Astrocyte (in vitro differentiated cells and primary cell): ENCODE measurements around the gene CTBP2.

Experiments used
- CTCF ChIP-seq: IDR thresholded peaks from 2 replicates; pipeline ENCODE4 v1.5.1; 2011; ENCODE audit warnings: low read depth, mild to moderate bottlenecking, inconsistent platforms, low read length, moderate library complexity; ENCODE audit not compliant: insufficient read depth
- EZH2 ChIP-seq: IDR thresholded peaks from 2 replicates; pipeline ENCODE4 v1.6.1; 2012; ENCODE audit warnings: mild to moderate bottlenecking, low read length, inconsistent platforms; ENCODE audit not compliant: insufficient read depth

- TF ChIP-seq EZH2 (no peak), CTCF (peak; percentile 78)
These were observed 99.4 kb downstream of the CTBP2 start for GRCh38 chr10:125060826-125061556.
